SK-N-SH (cell line): Measurements from ENCODE around the gene EDIL3. TPM values are rescaled to one million over a fixed set of nuclear protein-coding genes. Genes with fewer than 3 reads are reported as not detected.

Experiments
- CTCF ChIA-PET: fragments of 300-600, 350-600 bp; formaldehyde crosslinking; extraction: SDS; loops from one replicate; lab custom pipeline; 2021; lab: Yijun Ruan, JAX
- POLR2A ChIA-PET: fragments of 350-600 bp; sonication (Branson Sonifier 250); formaldehyde crosslinking; extraction: SDS; loops from one replicate; lab custom pipeline; 2020; ENCODE audit warnings: antibody characterized with exemption, inconsistent platforms; lab: Yijun Ruan, JAX
- DNase-seq: peaks from one replicate; pipeline ENCODE4 v3.0.0; 2012
- H2AFZ ChIP-seq: fragments of 200-600 bp; sonication (generic); 2 replicates; pipeline ENCODE4 v1.8.1; 2016; ENCODE audit warnings: antibody characterized with exemption, mild to moderate bottlenecking, low read depth
- H3F3A ChIP-seq: fragments of 200-600 bp; sonication (generic); replicated peaks from 2 replicates; pipeline ENCODE3; 2016; ENCODE audit warnings: antibody characterized with exemption, mild to moderate bottlenecking; ENCODE audit not compliant: insufficient read depth
- H3K27ac ChIP-seq, 2 experiments: fragments of 200-500 bp in 1 of 2; fragments of 200-600 bp in 1 of 2; sonication (Bioruptor generic) in 1 of 2; sonication (generic), shearing (Covaris generic) in 1 of 2; 2 replicates each; pipeline versions ENCODE4 v1.5.1 to v1.6.1; 2014 to 2016; ENCODE audit warnings: low read depth in 2 of 2, inconsistent platforms in 1 of 2, low read length in 1 of 2, mild to moderate bottlenecking in 1 of 2, mixed read lengths in 1 of 2
- H3K27me3 ChIP-seq: fragments of 200-600 bp; sonication (generic), shearing (Covaris generic); 2 replicates; pipeline ENCODE4 v1.6.1; 2016; ENCODE audit warnings: mixed run types; ENCODE audit not compliant: insufficient read depth
- H3K36me3 ChIP-seq, 2 experiments: fragments of 200-500 bp in 1 of 2; fragments of 200-600 bp in 1 of 2; sonication (Bioruptor generic) in 1 of 2; sonication (generic) in 1 of 2; replicated peaks in 1 of 2; 2 replicates each; pipeline versions ENCODE3 to v1.5.1; 2014 to 2016; ENCODE audit warnings: low read length in 1 of 2, mild to moderate bottlenecking in 1 of 2; ENCODE audit not compliant: insufficient read depth in 2 of 2, control insufficient read depth in 1 of 2
- H3K4me1 ChIP-seq, 2 experiments: fragments of 200-500 bp in 1 of 2; fragments of 200-600 bp in 1 of 2; sonication (Bioruptor generic) in 1 of 2; sonication (generic), shearing (Covaris generic) in 1 of 2; 2 replicates each; pipeline versions ENCODE4 v1.5.1 to v1.6.1; 2014 to 2016; ENCODE audit warnings: low read depth in 1 of 2, low read length in 1 of 2, mixed run types in 1 of 2; ENCODE audit not compliant: insufficient read depth in 2 of 2, control insufficient read depth in 1 of 2
- H3K4me2 ChIP-seq: fragments of 200-600 bp; sonication (generic), shearing (Covaris generic); 2 replicates; pipeline ENCODE4 v1.6.1; 2017; ENCODE audit warnings: mixed run types
- H3K4me3 ChIP-seq, 2 experiments: fragments of 200-500 bp in 1 of 2; fragments of 200-600 bp in 1 of 2; sonication (Bioruptor generic) in 1 of 2; sonication (generic), shearing (Covaris generic) in 1 of 2; 2 replicates each; pipeline versions ENCODE4 v1.5.1 to v1.8.1; 2014 to 2016; ENCODE audit warnings: low read depth in 2 of 2, inconsistent platforms in 1 of 2, low read length in 1 of 2, mild to moderate bottlenecking in 1 of 2, mixed read lengths in 1 of 2, moderate library complexity in 1 of 2
- H3K79me2 ChIP-seq: fragments of 200-600 bp; sonication (generic); 2 replicates; pipeline ENCODE4 v1.8.1; 2017; ENCODE audit warnings: mild to moderate bottlenecking; ENCODE audit not compliant: insufficient read depth
- H3K9ac ChIP-seq: fragments of 200-600 bp; sonication (generic); 2 replicates; pipeline ENCODE4 v1.6.1; 2017; ENCODE audit warnings: mixed run types
- H3K9me2 ChIP-seq: fragments of 200-600 bp; sonication (generic); 2 replicates; pipeline ENCODE4 v1.6.1; 2017; ENCODE audit warnings: mixed run types
- H3K9me3 ChIP-seq: fragments of 200-600 bp; sonication (generic); 2 replicates; pipeline ENCODE4 v1.6.1; 2017; ENCODE audit warnings: mixed run types, mild to moderate bottlenecking, moderate library complexity
- H4K20me1 ChIP-seq: fragments of 200-600 bp; sonication (generic); 2 replicates; pipeline ENCODE4 v1.6.1; 2017; ENCODE audit warnings: mild to moderate bottlenecking, mixed run types; ENCODE audit not compliant: insufficient read depth
- CHD2 ChIP-seq: fragments of 150-350 bp; IDR thresholded peaks from 2 replicates; pipeline ENCODE4 v1.6.1; 2018; ENCODE audit warnings: low read length; ENCODE audit not compliant: partially characterized antibody
- EP300 ChIP-seq, 2 experiments: IDR thresholded peaks; 2 replicates each; pipeline versions ENCODE4 v1.4.0 to v1.6.1; 2012; ENCODE audit warnings: borderline replicate concordance in 1 of 2, low read depth in 1 of 2, low read length in 1 of 2
- EZH2phosphoT487 ChIP-seq: fragments of 200-600 bp; sonication (generic); IDR thresholded peaks from 2 replicates; pipeline ENCODE4 v1.6.1; 2017; ENCODE audit warnings: low read depth, mixed run types, mild to moderate bottlenecking, antibody characterized with exemption, moderate library complexity, borderline replicate concordance
- FOSL2 ChIP-seq: IDR thresholded peaks from 2 replicates; pipeline ENCODE4 v1.4.0; 2012; ENCODE audit warnings: low read depth, mild to moderate bottlenecking, moderate library complexity, borderline replicate concordance
- GABPA ChIP-seq: IDR thresholded peaks from 2 replicates; pipeline ENCODE4 v1.4.0; 2012; ENCODE audit warnings: low read depth, mild to moderate bottlenecking
- GATA2 ChIP-seq: sonication (generic); formaldehyde crosslinking; IDR thresholded peaks from 2 replicates; pipeline ENCODE4 v1.5.0; 2020; ENCODE audit warnings: mild to moderate bottlenecking, missing genetic modification reagents
- JUND ChIP-seq: IDR thresholded peaks from 2 replicates; pipeline ENCODE4 v1.4.0; 2012
- NRF1 ChIP-seq: IDR thresholded peaks from 2 replicates; pipeline ENCODE4 v1.6.1; 2012; ENCODE audit warnings: low read depth, mild to moderate bottlenecking, low read length
- POLR2AphosphoS5 ChIP-seq: IDR thresholded peaks from 2 replicates; pipeline ENCODE4 v1.6.1; 2012; ENCODE audit warnings: low read depth, low read length
- RAD21 ChIP-seq: IDR thresholded peaks from 2 replicates; pipeline ENCODE4 v1.6.1; 2012; ENCODE audit warnings: mild to moderate bottlenecking, low read length
- RFX5 ChIP-seq: IDR thresholded peaks from 2 replicates; pipeline ENCODE4 v1.6.1; 2012; ENCODE audit warnings: mild to moderate bottlenecking, improper control_type of control experiment, low read length
- SMC3 ChIP-seq: IDR thresholded peaks from 2 replicates; pipeline ENCODE4 v1.6.1; 2012; ENCODE audit warnings: low read depth, low read length, improper control_type of control experiment
- TCF12 ChIP-seq: IDR thresholded peaks from 2 replicates; pipeline ENCODE4 v1.4.0; 2012
- TEAD4 ChIP-seq: IDR thresholded peaks from 2 replicates; pipeline ENCODE4 v1.4.0; 2012; ENCODE audit warnings: mild to moderate bottlenecking, borderline replicate concordance; ENCODE audit not compliant: insufficient read depth
- YY1 ChIP-seq: IDR thresholded peaks from 2 replicates; pipeline ENCODE4 v1.4.0; 2012; ENCODE audit warnings: low read depth, mild to moderate bottlenecking
- WGBS: methylation state at CpG from one replicate; pipeline ENCODE4 v1.1.6; 2017; ENCODE audit warnings: low lambda C conversion rate; 5-methylcytosine and 5-hydroxymethylcytosine counted together
- polyA plus RNA-seq, 3 experiments: library from polyadenylated mRNA; depleted of rRNA; stranded (reverse); fragments of >200 nt; gene quantifications; 2 replicates each; pipeline ENCODE4 v1.2.3, GENCODE V29; 2012
- TF ChIP-seq, protein P1 (sequence below): fragments of 200-600 bp; sonication (generic); IDR thresholded peaks from 2 replicates; pipeline ENCODE4 v1.6.1; 2017; ENCODE audit warnings: antibody characterized with exemption, mild to moderate bottlenecking, moderate library complexity
- TF ChIP-seq, protein P2 (sequence below): IDR thresholded peaks from 2 replicates; pipeline ENCODE4; 2012
- TF ChIP-seq, protein P3 (sequence below): fragments of 150-350 bp; IDR thresholded peaks from 2 replicates; pipeline ENCODE4 v1.6.1; 2017; ENCODE audit warnings: antibody characterized with exemption, low read length, low read depth, borderline replicate concordance
- TF ChIP-seq, protein P4 (sequence below): IDR thresholded peaks from 2 replicates; pipeline ENCODE4 v1.4.0; 2012; ENCODE audit warnings: low read depth, borderline replicate concordance
- TF ChIP-seq, protein P5 (sequence below): IDR thresholded peaks from 2 replicates; pipeline ENCODE4 v1.4.0; 2012; ENCODE audit warnings: low read depth
- TF ChIP-seq, protein P6 (sequence below): IDR thresholded peaks from 2 replicates; pipeline ENCODE4 v1.4.0; 2012; ENCODE audit warnings: low read depth, borderline replicate concordance

EDIL3 gene
- polyA plus RNA-seq, 1 of the 3 experiments (the other 2 are of a cell fraction) = 51.5 TPM

DNA sequence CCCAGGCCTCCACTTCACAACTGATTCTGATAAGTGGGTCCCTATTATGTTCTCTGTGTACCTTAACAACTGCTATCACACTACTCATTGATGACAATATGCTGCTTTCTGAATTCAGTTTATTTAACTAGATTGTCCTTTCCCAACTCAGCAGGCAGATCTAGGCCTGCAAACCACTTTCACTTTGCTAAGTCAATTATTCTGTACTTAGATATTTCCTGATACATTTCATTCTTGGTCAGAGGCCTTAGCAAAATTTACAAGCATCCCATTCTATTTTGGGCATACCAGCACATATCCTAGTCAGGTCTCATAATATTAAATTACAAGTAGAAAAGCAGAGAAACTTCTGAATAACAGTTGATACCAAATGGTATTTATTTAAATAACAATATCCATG lies 428.3 kb downstream of the EDIL3 start (continued):
- TF ChIP-seq, protein P1, sequence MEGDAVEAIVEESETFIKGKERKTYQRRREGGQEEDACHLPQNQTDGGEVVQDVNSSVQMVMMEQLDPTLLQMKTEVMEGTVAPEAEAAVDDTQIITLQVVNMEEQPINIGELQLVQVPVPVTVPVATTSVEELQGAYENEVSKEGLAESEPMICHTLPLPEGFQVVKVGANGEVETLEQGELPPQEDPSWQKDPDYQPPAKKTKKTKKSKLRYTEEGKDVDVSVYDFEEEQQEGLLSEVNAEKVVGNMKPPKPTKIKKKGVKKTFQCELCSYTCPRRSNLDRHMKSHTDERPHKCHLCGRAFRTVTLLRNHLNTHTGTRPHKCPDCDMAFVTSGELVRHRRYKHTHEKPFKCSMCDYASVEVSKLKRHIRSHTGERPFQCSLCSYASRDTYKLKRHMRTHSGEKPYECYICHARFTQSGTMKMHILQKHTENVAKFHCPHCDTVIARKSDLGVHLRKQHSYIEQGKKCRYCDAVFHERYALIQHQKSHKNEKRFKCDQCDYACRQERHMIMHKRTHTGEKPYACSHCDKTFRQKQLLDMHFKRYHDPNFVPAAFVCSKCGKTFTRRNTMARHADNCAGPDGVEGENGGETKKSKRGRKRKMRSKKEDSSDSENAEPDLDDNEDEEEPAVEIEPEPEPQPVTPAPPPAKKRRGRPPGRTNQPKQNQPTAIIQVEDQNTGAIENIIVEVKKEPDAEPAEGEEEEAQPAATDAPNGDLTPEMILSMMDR = no peak
- TF ChIP-seq, protein P2, sequence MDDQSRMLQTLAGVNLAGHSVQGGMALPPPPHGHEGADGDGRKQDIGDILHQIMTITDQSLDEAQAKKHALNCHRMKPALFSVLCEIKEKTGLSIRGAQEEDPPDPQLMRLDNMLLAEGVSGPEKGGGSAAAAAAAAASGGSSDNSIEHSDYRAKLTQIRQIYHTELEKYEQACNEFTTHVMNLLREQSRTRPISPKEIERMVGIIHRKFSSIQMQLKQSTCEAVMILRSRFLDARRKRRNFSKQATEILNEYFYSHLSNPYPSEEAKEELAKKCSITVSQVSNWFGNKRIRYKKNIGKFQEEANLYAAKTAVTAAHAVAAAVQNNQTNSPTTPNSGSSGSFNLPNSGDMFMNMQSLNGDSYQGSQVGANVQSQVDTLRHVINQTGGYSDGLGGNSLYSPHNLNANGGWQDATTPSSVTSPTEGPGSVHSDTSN = no peak

DNA sequence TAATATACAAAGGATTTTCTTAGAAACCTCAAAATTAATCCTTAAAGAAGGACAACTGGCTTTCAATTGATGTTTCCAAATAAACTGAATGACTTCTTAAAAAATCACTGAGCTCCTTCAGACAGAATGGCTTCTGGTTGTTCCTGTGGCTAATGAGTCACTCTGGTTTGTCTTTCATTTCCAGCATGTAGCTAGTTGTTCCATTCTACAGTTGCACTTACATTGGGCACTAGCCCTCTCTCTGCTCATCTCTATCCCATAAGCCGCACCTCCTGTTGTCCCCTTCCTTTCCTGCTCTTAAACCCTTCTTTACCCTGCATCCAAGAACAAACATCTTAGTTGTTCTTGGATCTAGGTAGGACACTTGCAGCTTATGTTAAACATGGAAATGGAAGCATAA lies 428.8 kb downstream of the EDIL3 start:
- Histone ChIP-seq H3K4me2 (peak overlapping the region; percentile 71), H3K27ac (peak overlapping the region; percentile 67 to 76), H3K27me3 (no peaks in the 10 kb centered on the region), H3K4me3 (peak overlapping the region in 1 of 2 experiments; percentile 14; a peak in 1 of 4 replicates), H3F3A (peaks cover 24% of the 10 kb centered on the region), H3K79me2 (no peaks in the 10 kb centered on the region), H3K9me2 (no peaks in the 10 kb centered on the region), H3K4me1 (peaks cover 0 to 20% of the 10 kb centered on the region in 2 experiments; a peak in 2 of 4 replicates), H4K20me1 (no peaks in the 10 kb centered on the region), H2AFZ (peak overlapping the region; percentile 70), H3K9ac (peak overlapping the region; percentile 43; the same call in 1 of the 2 replicates), H3K9me3 (no peaks in the 10 kb centered on the region), H3K36me3 (peaks cover 0 to 8% of the 10 kb centered on the region in 2 experiments)
- ChIA-PET POLR2A (no interaction called here), CTCF (no interaction called here)
- TF ChIP-seq GABPA (no peak), NRF1 (no peak), EP300 (IDR thresholded peaks at IDR 0.05; ENCODE audit: borderline replicate concordance in 1 of 2, low read depth in 1 of 2, low read length in 1 of 2) (peak in 1 of 2 experiments; percentile 35; a peak in 1 of 4 replicates), POLR2AphosphoS5 (no peak), TCF12 (peak; percentile 37), EZH2phosphoT487 (no peak), FOSL2 (peak; percentile 73), RFX5 (no peak), SMC3 (no peak), GATA2 (CRISPR knock-in tag) (no peak), CHD2 (no peak), YY1 (no peak), JUND (peak; percentile 42; the same call in 1 of the 2 replicates), RAD21 (no peak), TEAD4 (no peak)
- TF ChIP-seq, protein P3, sequence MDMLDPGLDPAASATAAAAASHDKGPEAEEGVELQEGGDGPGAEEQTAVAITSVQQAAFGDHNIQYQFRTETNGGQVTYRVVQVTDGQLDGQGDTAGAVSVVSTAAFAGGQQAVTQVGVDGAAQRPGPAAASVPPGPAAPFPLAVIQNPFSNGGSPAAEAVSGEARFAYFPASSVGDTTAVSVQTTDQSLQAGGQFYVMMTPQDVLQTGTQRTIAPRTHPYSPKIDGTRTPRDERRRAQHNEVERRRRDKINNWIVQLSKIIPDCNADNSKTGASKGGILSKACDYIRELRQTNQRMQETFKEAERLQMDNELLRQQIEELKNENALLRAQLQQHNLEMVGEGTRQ = no peak
- TF ChIP-seq, protein P1 = no peak
- TF ChIP-seq, protein P4, sequence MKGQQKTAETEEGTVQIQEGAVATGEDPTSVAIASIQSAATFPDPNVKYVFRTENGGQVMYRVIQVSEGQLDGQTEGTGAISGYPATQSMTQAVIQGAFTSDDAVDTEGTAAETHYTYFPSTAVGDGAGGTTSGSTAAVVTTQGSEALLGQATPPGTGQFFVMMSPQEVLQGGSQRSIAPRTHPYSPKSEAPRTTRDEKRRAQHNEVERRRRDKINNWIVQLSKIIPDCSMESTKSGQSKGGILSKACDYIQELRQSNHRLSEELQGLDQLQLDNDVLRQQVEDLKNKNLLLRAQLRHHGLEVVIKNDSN = no peak
- TF ChIP-seq, protein P5, sequence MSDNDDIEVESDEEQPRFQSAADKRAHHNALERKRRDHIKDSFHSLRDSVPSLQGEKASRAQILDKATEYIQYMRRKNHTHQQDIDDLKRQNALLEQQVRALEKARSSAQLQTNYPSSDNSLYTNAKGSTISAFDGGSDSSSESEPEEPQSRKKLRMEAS = peak; percentile 20; the same call in 1 of the 2 replicates
- TF ChIP-seq, protein P2 = peak; percentile 11; the same call in 1 of the 2 replicates
- TF ChIP-seq, protein P6, sequence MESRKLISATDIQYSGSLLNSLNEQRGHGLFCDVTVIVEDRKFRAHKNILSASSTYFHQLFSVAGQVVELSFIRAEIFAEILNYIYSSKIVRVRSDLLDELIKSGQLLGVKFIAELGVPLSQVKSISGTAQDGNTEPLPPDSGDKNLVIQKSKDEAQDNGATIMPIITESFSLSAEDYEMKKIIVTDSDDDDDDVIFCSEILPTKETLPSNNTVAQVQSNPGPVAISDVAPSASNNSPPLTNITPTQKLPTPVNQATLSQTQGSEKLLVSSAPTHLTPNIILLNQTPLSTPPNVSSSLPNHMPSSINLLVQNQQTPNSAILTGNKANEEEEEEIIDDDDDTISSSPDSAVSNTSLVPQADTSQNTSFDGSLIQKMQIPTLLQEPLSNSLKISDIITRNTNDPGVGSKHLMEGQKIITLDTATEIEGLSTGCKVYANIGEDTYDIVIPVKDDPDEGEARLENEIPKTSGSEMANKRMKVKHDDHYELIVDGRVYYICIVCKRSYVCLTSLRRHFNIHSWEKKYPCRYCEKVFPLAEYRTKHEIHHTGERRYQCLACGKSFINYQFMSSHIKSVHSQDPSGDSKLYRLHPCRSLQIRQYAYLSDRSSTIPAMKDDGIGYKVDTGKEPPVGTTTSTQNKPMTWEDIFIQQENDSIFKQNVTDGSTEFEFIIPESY = no peak
- no peak for DNase-seq
- 79% methylated on average over 1 of the region's 1 CpG for WGBS
